Progenitor cell of endocrine pancreas (in vitro differentiated cells): ENCODE data around the gene CCDC82. TPM values are rescaled to one million over a fixed set of nuclear protein-coding genes. Genes with fewer than 3 reads are reported as not detected.

Experiments used
- DNase-seq: peaks from one replicate; pipeline ENCODE4 v3.0.0; 2021; ENCODE audit warnings: low spot score; ENCODE audit not compliant: unreplicated experiment
- H3K27ac Mint-ChIP-seq: 2 replicates; pipeline ENCODE4 v1.8.0; 2021; ENCODE audit warnings: mild to moderate bottlenecking, moderate library complexity, mixed read lengths
- H3K27me3 Mint-ChIP-seq: 2 replicates; pipeline ENCODE4 v1.8.0; 2021; ENCODE audit warnings: mixed read lengths
- H3K36me3 Mint-ChIP-seq: 2 replicates; pipeline ENCODE4 v1.8.0; 2022; ENCODE audit warnings: mixed read lengths; ENCODE audit not compliant: insufficient read depth
- H3K4me1 Mint-ChIP-seq: 2 replicates; pipeline ENCODE4 v1.8.0; 2021; ENCODE audit warnings: low read depth, mixed read lengths
- H3K4me3 Mint-ChIP-seq: 2 replicates; pipeline ENCODE4 v1.8.0; 2021; ENCODE audit warnings: low read depth, mild to moderate bottlenecking, moderate library complexity, mixed read lengths
- H3K9me3 Mint-ChIP-seq: 2 replicates; pipeline ENCODE4 v1.8.0; 2021; ENCODE audit warnings: low read depth, mixed read lengths
- total RNA-seq: library from RNA; stranded (reverse); gene quantifications from 2 replicates; pipeline ENCODE4 v1.2.1, GENCODE V29; 2021
- TF ChIP-seq, protein P1 (sequence below): fragments of 200-600 bp; sonication (generic); IDR thresholded peaks from one replicate; pipeline ENCODE4 v1.5.0; 2021; ENCODE audit warnings: antibody characterized with exemption, mild to moderate bottlenecking; ENCODE audit not compliant: unreplicated experiment

Gene CCDC82
- total RNA-seq, 1 donor from 2014 or later = 26.3 TPM

DNA sequence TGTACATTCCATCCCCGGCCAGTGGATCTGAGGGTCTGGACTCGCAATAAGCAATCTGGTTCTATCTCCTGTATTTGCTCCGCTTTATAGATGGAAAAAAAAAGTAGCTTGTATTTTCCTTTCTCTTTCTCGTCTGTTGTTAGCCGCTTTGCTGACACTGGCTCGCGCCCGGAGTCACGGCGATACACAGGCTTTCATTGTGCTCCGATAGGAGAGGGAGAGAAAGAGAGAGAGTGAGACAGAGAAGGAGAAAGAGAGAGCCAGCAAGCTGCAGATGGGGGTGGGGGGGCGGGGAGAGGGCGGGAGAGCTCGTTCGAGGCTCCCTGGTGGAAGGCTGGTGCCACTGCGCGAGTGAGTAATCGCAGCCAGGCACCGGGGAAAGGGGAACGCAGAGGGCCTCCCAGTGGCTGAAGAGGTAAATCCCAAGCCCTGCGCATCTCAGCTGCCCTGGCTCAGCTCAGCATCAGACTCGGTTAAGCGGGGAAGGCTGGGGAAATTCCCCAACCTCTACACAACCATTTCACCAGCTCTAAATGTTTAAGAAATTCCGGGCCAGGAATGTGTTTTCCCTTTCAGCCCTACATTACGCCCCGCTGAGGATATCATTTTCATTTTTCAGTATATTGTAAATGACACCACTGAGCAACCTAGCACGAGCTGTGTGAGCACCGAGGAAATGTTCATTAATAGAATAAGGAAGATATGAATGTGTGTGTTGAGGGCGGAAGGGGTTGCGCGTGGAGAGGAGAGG lies 46.6 kb downstream of the CCDC82 start, which contains the start of gene MAML2:
TSS of gene MAML2 (minus strand) at position 235 of the 751 bp plus-strand sequence. CDS start 1,300 bp downstream, outside the sequence.
- H3K27ac Mint-ChIP-seq = peak within 1 kb of the TSS; percentile 57
- peaks cover 1% of the 10 kb centered on the region for H3K36me3 Mint-ChIP-seq
- H3K4me3 Mint-ChIP-seq = peak within 1 kb of the TSS; percentile 92
- peak; percentile 79 for DNase-seq
- H3K27me3 Mint-ChIP-seq = no peaks in the 10 kb centered on the region
- TF ChIP-seq, protein P1, sequence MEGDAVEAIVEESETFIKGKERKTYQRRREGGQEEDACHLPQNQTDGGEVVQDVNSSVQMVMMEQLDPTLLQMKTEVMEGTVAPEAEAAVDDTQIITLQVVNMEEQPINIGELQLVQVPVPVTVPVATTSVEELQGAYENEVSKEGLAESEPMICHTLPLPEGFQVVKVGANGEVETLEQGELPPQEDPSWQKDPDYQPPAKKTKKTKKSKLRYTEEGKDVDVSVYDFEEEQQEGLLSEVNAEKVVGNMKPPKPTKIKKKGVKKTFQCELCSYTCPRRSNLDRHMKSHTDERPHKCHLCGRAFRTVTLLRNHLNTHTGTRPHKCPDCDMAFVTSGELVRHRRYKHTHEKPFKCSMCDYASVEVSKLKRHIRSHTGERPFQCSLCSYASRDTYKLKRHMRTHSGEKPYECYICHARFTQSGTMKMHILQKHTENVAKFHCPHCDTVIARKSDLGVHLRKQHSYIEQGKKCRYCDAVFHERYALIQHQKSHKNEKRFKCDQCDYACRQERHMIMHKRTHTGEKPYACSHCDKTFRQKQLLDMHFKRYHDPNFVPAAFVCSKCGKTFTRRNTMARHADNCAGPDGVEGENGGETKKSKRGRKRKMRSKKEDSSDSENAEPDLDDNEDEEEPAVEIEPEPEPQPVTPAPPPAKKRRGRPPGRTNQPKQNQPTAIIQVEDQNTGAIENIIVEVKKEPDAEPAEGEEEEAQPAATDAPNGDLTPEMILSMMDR = peak; percentile 96
- H3K4me1 Mint-ChIP-seq = peaks cover 36% of the 10 kb centered on the region
- peaks cover under 1% of the 10 kb centered on the region for H3K9me3 Mint-ChIP-seq

DNA sequence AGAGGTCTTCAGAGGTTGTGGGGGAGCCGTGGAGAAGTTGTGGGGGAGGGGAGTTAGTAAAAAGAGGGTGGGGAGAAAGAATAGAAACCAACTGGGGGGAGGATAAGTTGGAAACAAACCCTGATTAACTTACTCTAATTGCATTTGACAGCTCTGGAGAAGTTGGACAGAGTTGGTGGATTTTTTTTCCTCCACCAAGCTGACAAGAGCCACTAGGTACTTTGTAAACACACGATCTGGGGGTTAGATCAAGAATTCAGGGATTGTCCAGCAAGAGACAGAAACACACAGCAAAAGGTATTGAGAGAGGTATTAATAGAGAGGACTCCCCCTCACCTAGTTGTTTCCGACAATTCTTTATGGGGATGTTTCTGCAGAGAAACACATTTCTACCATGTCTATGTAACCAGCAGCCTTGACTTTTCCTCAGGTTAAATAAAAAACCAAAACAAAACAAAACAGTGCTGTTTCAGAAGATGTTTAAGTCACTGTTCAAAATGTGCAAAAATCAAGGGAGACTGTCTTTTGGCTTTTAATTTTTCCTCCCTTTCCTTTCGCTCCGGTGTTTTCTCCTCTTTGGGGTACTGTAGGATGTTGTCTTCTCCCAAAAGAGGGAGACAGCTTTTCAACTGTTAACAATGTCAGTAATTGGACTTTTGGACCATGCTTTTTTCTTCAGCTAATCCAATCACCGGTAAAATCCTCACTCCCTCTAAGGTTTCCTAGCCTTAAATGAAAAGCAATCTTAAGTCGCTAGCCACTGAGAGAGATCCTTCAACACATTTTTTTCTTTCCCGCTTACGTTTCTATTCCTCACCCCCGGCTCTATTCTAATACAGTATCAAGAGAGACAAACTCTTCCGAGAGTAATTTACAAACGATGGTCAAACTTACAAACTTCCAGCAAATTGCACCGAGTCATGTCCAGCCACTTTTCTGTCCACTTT lies 47.4 kb downstream of the CCDC82 start:
- H3K4me1 Mint-ChIP-seq = peaks cover 44% of the 10 kb centered on the region
- no peaks in the 10 kb centered on the region for H3K27me3 Mint-ChIP-seq
- TF ChIP-seq, protein P1 = no peak
- peaks cover 1% of the 10 kb centered on the region for H3K36me3 Mint-ChIP-seq
- peak overlapping the region; percentile 57 for H3K27ac Mint-ChIP-seq
- DNase-seq = no peak
- peak overlapping the region; percentile 92 for H3K4me3 Mint-ChIP-seq
- no peaks in the 10 kb centered on the region for H3K9me3 Mint-ChIP-seq

DNA sequence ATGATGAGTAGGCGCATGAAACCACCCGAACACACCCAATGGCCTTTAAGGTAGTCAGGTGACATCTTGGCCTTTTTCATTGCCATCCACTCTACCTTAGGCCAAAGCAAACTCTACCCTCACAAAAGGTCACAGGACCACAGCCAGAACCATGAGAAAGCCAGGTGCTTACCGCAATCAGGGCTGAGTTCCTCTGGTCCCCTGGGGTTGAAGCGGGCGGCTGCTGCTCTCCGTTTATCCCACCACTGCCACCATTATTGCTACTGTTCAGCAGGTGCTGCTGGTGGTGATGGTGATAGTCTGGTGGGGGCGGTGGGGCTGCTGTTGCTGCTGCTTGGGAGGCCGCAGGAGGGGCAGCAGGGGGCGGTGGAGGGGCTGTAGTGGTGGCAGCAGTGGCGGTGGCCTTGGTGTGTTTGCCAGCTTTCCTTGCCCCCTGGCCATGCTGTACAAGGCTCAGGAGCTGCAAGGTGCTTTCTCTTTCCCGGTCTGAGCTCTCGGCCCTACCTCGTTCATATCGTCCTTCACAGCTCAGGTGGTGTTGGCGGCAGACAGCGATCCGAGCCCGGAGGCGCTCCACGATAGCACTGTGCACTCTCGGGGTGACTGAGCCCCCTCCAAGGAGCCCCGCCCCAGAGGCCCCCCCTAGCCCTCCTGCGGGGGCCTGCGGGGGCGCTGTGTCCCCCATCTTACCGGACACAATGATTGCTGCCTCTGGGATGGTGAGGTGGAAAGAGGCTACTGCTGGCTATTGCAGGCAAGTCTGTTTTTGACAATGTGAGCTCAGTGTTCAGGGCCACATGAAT lies 48.3 kb downstream of the CCDC82 start:
- Mint-ChIP-seq H3K27me3 (no peaks in the 10 kb centered on the region), H3K27ac (peak overlapping the region; percentile 57), H3K36me3 (peaks cover 1% of the 10 kb centered on the region), H3K4me1 (peaks cover 50% of the 10 kb centered on the region), H3K9me3 (no peaks in the 10 kb centered on the region), H3K4me3 (peak overlapping the region; percentile 92)
- peak; percentile 12 for DNase-seq
- TF ChIP-seq, protein P1 = peak; percentile 40

DNA sequence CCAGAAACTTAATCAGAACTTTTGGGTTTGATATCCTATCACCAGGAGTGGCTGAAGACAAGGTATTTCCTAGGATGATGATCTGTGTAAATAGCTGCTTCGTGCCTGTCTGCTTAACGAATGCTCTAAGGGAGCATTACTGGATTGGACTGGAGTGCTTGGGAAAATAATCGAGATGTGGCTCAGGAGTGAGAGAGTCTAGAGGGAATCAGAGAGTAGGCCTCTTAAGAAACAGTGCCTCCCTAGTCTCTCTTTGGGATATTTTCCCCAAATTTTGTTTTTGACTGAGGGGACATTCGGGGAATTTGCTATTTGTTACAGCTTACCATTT lies 49.2 kb downstream of the CCDC82 start:
- TF ChIP-seq, protein P1 = no peak
- no peaks in the 10 kb centered on the region for H3K27me3 Mint-ChIP-seq
- H3K4me3 Mint-ChIP-seq = peak overlapping the region; percentile 92
- peaks cover 56% of the 10 kb centered on the region for H3K4me1 Mint-ChIP-seq
- no peak for DNase-seq
- H3K27ac Mint-ChIP-seq = no peak overlapping the region
- H3K36me3 Mint-ChIP-seq = peaks cover 5% of the 10 kb centered on the region
- H3K9me3 Mint-ChIP-seq = no peaks in the 10 kb centered on the region
